ENCODE data around the gene ZNF597. TPM values are rescaled to one million over a fixed set of nuclear protein-coding genes. Genes with fewer than 3 reads are reported as not detected.

The ZNF597 gene
- total and polyA plus RNA-seq, 4 donors, result 1.5 to 4.2 (median 2.4) TPM

- ATAC-seq (ENCODE audit: insufficient read depth, low FRiP score), result no peak
- Histone ChIP-seq H3K27me3 (ENCODE audit: control insufficient read depth in 3 of 3, insufficient read depth in 3 of 3, low read length in 2 of 3) (no peaks in the 10 kb centered on the region), H3K27ac (ENCODE audit: low read depth in 1 of 2, low read length in 1 of 2) (no peak overlapping the region), H3K36me3 (ENCODE audit: control insufficient read depth in 4 of 4, insufficient read depth in 4 of 4, low read length in 4 of 4) (peaks cover 6 to 42% (median 17%) of the 10 kb centered on the region in 4 donors), H3K4me3 (no peak overlapping the region), H3K9ac (ENCODE audit: insufficient read depth in 1 of 2, low read length in 2 of 2) (no peak overlapping the region), H3K9me3 (ENCODE audit: control insufficient read depth in 4 of 4, insufficient read depth in 3 of 4, low read length in 3 of 4) (no peaks in the 10 kb centered on the region), H3K4me1 (ENCODE audit: control insufficient read depth in 5 of 5, insufficient read depth in 5 of 5, low read length in 5 of 5) (peaks cover 0 to 3% (median 2%) of the 10 kb centered on the region in 5 donors)
- no peak for DNase-seq
- 84 to 92% methylated on average over 12 of the region's 12 CpGs for WGBS, 2 donors
- TF ChIP-seq CTCF (IDR thresholded peaks at IDR 0.05; ENCODE audit: control extremely low read depth, extremely low read depth), result no peak
Measured at GRCh38 chr16:3479654-3480216, 36.4 kb upstream of the ZNF597 start.

- no peak overlapping the region for H3K4me3 ChIP-seq
- no peaks in the 10 kb centered on the region for H3K27me3 ChIP-seq (ENCODE audit: control insufficient read depth in 3 of 3, insufficient read depth in 3 of 3, low read length in 2 of 3)
- H3K9ac ChIP-seq (ENCODE audit: insufficient read depth in 1 of 2, low read length in 2 of 2), result no peak overlapping the region
- 89 to 90% methylated on average over 11 of the region's 11 CpGs for WGBS, 2 donors
- H3K36me3 ChIP-seq (ENCODE audit: control insufficient read depth in 4 of 4, insufficient read depth in 4 of 4, low read length in 4 of 4), result peaks cover 3 to 32% (median 15%) of the 10 kb centered on the region in 4 donors
- no peak for TF ChIP-seq CTCF (IDR thresholded peaks at IDR 0.05; ENCODE audit: control extremely low read depth, extremely low read depth)
- DNase-seq (no peak), ATAC-seq (ENCODE audit: insufficient read depth, low FRiP score) (no peak)
- H3K9me3 ChIP-seq (ENCODE audit: control insufficient read depth in 4 of 4, insufficient read depth in 3 of 4, low read length in 3 of 4), result no peaks in the 10 kb centered on the region
- peaks cover 0 to 9% (median 2%) of the 10 kb centered on the region in 5 donors for H3K4me1 ChIP-seq (ENCODE audit: control insufficient read depth in 5 of 5, insufficient read depth in 5 of 5, low read length in 5 of 5)
- H3K27ac ChIP-seq (ENCODE audit: low read depth in 1 of 2, low read length in 1 of 2), result no peak overlapping the region
Measured at GRCh38 chr16:3478242-3478925, 35.1 kb upstream of the ZNF597 start.

GRCh38 chr16:3476409-3476808 lies 33.1 kb upstream of the ZNF597 start:
- H3K9ac ChIP-seq (ENCODE audit: insufficient read depth in 1 of 2, low read length in 2 of 2), result no peak overlapping the region
- H3K27ac ChIP-seq (ENCODE audit: low read depth in 1 of 2, low read length in 1 of 2), result no peak overlapping the region
- WGBS, 2 donors, result 92 to 93% methylated on average over 3 of the region's 3 CpGs
- H3K4me3 ChIP-seq, result no peak overlapping the region
- ATAC-seq (ENCODE audit: insufficient read depth, low FRiP score) (no peak), DNase-seq (no peak)
- peaks cover 0 to 9% (median 2%) of the 10 kb centered on the region in 5 donors for H3K4me1 ChIP-seq (ENCODE audit: control insufficient read depth in 5 of 5, insufficient read depth in 5 of 5, low read length in 5 of 5)
- TF ChIP-seq CTCF (IDR thresholded peaks at IDR 0.05; ENCODE audit: control extremely low read depth, extremely low read depth), result no peak
- no peaks in the 10 kb centered on the region for H3K9me3 ChIP-seq (ENCODE audit: control insufficient read depth in 4 of 4, insufficient read depth in 3 of 4, low read length in 3 of 4)
- peaks cover 3 to 21% (median 8%) of the 10 kb centered on the region in 4 donors for H3K36me3 ChIP-seq (ENCODE audit: control insufficient read depth in 4 of 4, insufficient read depth in 4 of 4, low read length in 4 of 4)
- H3K27me3 ChIP-seq (ENCODE audit: control insufficient read depth in 3 of 3, insufficient read depth in 3 of 3, low read length in 2 of 3), result no peaks in the 10 kb centered on the region

Data from lung (tissue), 12 donors.